Measurements from ENCODE around the gene IL36B. TPM values are rescaled to one million over a fixed set of nuclear protein-coding genes. Genes with fewer than 3 reads are reported as not detected.
A peak's percentile ranks its signal among the peaks of the same experiment; 100 is the strongest.

The IL36B gene
- total and polyA plus RNA-seq, 9 of the 15 experiments (the other 6 are each of a cell fraction or from before 2014, with no cell fraction given): not detected

DNA sequence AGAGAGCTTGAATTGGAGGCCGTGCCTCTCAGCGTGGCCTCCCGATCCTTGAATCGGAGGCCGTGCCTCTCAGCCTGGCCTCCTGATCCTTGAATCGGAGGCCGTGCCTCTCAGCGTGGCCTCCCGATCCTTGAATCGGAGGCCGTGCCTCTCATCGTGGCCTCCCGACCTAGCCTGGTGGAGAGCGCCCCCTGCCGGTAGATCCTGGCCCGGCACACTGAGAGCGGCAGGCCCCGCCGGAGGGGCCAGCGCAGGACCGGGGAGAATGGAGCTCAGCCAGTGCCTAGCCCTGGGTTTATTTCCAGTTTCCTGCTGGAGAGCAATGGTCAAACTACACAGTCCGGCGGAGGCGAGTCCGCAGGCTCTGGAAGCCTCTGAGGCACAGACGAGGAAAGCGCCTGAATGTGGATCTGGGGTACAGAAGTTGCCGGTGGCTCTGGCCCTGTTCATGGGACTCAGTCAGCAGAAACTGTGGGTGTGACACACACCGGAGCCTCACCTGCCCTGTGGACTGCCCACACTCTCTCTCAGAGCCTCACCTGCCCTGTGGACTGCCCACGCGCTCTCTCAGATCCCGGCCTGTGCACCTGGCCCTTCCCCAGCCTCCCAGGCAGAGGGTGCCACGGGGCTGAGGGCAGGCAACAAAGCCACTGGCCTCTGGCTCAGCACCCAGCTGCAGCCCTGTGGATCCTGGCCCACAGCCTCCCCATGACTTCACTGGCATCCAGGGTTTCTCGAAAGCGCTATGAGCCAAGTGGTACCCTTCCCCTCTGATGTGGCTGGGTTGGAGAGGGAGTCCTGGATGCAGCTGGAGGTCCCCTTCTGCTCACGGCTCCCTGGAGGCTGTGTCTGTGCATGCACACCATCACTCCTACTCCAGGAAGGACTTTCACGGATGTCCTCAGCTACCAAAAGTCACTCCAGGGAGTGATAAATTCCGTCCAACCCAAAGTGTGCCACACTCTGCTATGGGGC lies 1.5 kb downstream of the IL36B start (continued):
- TF ChIP-seq, protein P1, sequence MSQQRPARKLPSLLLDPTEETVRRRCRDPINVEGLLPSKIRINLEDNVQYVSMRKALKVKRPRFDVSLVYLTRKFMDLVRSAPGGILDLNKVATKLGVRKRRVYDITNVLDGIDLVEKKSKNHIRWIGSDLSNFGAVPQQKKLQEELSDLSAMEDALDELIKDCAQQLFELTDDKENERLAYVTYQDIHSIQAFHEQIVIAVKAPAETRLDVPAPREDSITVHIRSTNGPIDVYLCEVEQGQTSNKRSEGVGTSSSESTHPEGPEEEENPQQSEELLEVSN (IDR thresholded peaks at IDR 0.05; ENCODE audit: borderline replicate concordance in 1 of 2, extremely low read depth in 1 of 2, insufficient read depth in 1 of 2, insufficient read length in 1 of 2, low read depth in 1 of 2, low read length in 1 of 2, poor library complexity in 1 of 2, severe bottlenecking in 1 of 2): no peak
- TF ChIP-seq RNF2 (IDR thresholded peaks at IDR 0.05) (no peak), TBL1XR1 (IDR thresholded peaks at IDR 0.05; ENCODE audit: low read length in 2 of 2) (no peak), C11orf30 (IDR thresholded peaks at IDR 0.05; ENCODE audit: low read depth) (no peak), PTBP1 (IDR thresholded peaks at IDR 0.05; ENCODE audit: low read depth, low read length) (0 out of 2 replicates have a peak, but pooled peaks have one; percentile 78), PPARD (CRISPR knock-in tag; IDR thresholded peaks at IDR 0.05) (0 out of 2 replicates have a peak, but pooled peaks have one; percentile 15), HMG20B (CRISPR knock-in tag; IDR thresholded peaks at IDR 0.05) (no peak), PHTF2 (CRISPR knock-in tag; IDR thresholded peaks at IDR 0.05) (no peak), TAL1 (IDR thresholded peaks at IDR 0.05) (no peak), SRSF3 (IDR thresholded peaks at IDR 0.05; ENCODE audit: insufficient read depth, low read length) (no peak), CAMTA2 (CRISPR knock-in tag; conservative IDR thresholded peaks at IDR 0.05) (no peak), ZNF668 (CRISPR knock-in tag; IDR thresholded peaks at IDR 0.05) (no peak), MEIS2 (IDR thresholded peaks at IDR 0.05; ENCODE audit: partially characterized antibody) (no peak), ZNF717 (CRISPR knock-in tag; IDR thresholded peaks at IDR 0.05) (no peak), HNRNPH1 (optimal IDR thresholded peaks at IDR 0.05; ENCODE audit: low read depth, low read length) (no peak), ELF2 (CRISPR knock-in tag; IDR thresholded peaks at IDR 0.05) (no peak)
- TF ChIP-seq, protein P2, sequence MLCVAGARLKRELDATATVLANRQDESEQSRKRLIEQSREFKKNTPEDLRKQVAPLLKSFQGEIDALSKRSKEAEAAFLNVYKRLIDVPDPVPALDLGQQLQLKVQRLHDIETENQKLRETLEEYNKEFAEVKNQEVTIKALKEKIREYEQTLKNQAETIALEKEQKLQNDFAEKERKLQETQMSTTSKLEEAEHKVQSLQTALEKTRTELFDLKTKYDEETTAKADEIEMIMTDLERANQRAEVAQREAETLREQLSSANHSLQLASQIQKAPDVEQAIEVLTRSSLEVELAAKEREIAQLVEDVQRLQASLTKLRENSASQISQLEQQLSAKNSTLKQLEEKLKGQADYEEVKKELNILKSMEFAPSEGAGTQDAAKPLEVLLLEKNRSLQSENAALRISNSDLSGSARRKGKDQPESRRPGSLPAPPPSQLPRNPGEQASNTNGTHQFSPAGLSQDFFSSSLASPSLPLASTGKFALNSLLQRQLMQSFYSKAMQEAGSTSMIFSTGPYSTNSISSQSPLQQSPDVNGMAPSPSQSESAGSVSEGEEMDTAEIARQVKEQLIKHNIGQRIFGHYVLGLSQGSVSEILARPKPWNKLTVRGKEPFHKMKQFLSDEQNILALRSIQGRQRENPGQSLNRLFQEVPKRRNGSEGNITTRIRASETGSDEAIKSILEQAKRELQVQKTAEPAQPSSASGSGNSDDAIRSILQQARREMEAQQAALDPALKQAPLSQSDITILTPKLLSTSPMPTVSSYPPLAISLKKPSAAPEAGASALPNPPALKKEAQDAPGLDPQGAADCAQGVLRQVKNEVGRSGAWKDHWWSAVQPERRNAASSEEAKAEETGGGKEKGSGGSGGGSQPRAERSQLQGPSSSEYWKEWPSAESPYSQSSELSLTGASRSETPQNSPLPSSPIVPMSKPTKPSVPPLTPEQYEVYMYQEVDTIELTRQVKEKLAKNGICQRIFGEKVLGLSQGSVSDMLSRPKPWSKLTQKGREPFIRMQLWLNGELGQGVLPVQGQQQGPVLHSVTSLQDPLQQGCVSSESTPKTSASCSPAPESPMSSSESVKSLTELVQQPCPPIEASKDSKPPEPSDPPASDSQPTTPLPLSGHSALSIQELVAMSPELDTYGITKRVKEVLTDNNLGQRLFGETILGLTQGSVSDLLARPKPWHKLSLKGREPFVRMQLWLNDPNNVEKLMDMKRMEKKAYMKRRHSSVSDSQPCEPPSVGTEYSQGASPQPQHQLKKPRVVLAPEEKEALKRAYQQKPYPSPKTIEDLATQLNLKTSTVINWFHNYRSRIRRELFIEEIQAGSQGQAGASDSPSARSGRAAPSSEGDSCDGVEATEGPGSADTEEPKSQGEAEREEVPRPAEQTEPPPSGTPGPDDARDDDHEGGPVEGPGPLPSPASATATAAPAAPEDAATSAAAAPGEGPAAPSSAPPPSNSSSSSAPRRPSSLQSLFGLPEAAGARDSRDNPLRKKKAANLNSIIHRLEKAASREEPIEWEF (CRISPR knock-in tag; IDR thresholded peaks at IDR 0.05): no peak
- TF ChIP-seq, protein P3, sequence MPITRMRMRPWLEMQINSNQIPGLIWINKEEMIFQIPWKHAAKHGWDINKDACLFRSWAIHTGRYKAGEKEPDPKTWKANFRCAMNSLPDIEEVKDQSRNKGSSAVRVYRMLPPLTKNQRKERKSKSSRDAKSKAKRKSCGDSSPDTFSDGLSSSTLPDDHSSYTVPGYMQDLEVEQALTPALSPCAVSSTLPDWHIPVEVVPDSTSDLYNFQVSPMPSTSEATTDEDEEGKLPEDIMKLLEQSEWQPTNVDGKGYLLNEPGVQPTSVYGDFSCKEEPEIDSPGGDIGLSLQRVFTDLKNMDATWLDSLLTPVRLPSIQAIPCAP (CRISPR knock-in tag; IDR thresholded peaks at IDR 0.05; ENCODE audit: borderline replicate concordance): no peak
- TF ChIP-seq, protein P4, sequence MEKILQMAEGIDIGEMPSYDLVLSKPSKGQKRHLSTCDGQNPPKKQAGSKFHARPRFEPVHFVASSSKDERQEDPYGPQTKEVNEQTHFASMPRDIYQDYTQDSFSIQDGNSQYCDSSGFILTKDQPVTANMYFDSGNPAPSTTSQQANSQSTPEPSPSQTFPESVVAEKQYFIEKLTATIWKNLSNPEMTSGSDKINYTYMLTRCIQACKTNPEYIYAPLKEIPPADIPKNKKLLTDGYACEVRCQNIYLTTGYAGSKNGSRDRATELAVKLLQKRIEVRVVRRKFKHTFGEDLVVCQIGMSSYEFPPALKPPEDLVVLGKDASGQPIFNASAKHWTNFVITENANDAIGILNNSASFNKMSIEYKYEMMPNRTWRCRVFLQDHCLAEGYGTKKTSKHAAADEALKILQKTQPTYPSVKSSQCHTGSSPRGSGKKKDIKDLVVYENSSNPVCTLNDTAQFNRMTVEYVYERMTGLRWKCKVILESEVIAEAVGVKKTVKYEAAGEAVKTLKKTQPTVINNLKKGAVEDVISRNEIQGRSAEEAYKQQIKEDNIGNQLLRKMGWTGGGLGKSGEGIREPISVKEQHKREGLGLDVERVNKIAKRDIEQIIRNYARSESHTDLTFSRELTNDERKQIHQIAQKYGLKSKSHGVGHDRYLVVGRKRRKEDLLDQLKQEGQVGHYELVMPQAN (IDR thresholded peaks at IDR 0.05; ENCODE audit: borderline replicate concordance): no peak
